HEK293T (cell line): ENCODE results near the gene CLEC16A.

Experiments used
- CTCF ChIA-PET: fragments of 350-600 bp; formaldehyde crosslinking; extraction: SDS; loops from one replicate; lab custom pipeline; 2021; ENCODE audit warnings: antibody characterized with exemption, inconsistent platforms; lab: Yijun Ruan, JAX
- POLR2A ChIA-PET: fragments of 350-600 bp; formaldehyde crosslinking; extraction: SDS; loops from one replicate; lab custom pipeline; 2020; ENCODE audit warnings: antibody characterized with exemption, inconsistent platforms; lab: Yijun Ruan, JAX
- DNase-seq: peaks from one replicate; pipeline ENCODE4 v3.0.0; 2012; ENCODE audit warnings: mixed read lengths; ENCODE audit errors: extremely low spot score
- ARNT ChIP-seq: fragments of 450-650 bp; IDR thresholded peaks from 2 replicates; pipeline ENCODE4 v1.6.1; 2017; ENCODE audit warnings: mild to moderate bottlenecking
- BHLHE40 ChIP-seq: fragments of 450-650 bp; IDR thresholded peaks from 2 replicates; pipeline ENCODE4 v1.6.1; 2016; ENCODE audit warnings: mild to moderate bottlenecking, moderate library complexity, borderline replicate concordance
- CTBP1 ChIP-seq: fragments of 450-650 bp; IDR thresholded peaks from 2 replicates; pipeline ENCODE4 v1.6.1; 2016; ENCODE audit warnings: borderline replicate concordance
- ELF4 ChIP-seq: fragments of 450-650 bp; IDR thresholded peaks from 2 replicates; pipeline ENCODE4 v1.6.1; 2017; ENCODE audit warnings: antibody characterized with exemption
- FOXA1 ChIP-seq: fragments of 450-650 bp; IDR thresholded peaks from 2 replicates; pipeline ENCODE4 v1.6.1; 2016; ENCODE audit warnings: mild to moderate bottlenecking
- FOXK2 ChIP-seq: fragments of 450-650 bp; IDR thresholded peaks from 2 replicates; pipeline ENCODE4 v1.6.1; 2016; ENCODE audit warnings: mild to moderate bottlenecking
- FOXM1 ChIP-seq: fragments of 450-650 bp; IDR thresholded peaks from 2 replicates; pipeline ENCODE4 v1.6.1; 2017; ENCODE audit warnings: mild to moderate bottlenecking, borderline replicate concordance
- HDGF ChIP-seq: fragments of 450-650 bp; IDR thresholded peaks from 2 replicates; pipeline ENCODE4 v1.6.1; 2017; ENCODE audit warnings: antibody characterized with exemption, borderline replicate concordance
- L3MBTL2 ChIP-seq: fragments of 450-650 bp; conservative IDR thresholded peaks from 2 replicates; pipeline ENCODE4 v1.6.1; 2016; ENCODE audit warnings: mild to moderate bottlenecking
- LEF1 ChIP-seq: fragments of 450-650 bp; IDR thresholded peaks from 2 replicates; pipeline ENCODE4 v1.6.1; 2017; ENCODE audit warnings: mild to moderate bottlenecking, borderline replicate concordance
- NFRKB ChIP-seq: fragments of 450-650 bp; IDR thresholded peaks from 2 replicates; pipeline ENCODE4 v1.6.1; 2016; ENCODE audit warnings: mild to moderate bottlenecking, moderate library complexity
- SP1 ChIP-seq: fragments of 450-650 bp; IDR thresholded peaks from 2 replicates; pipeline ENCODE4 v1.6.1; 2017
- SUZ12 ChIP-seq: fragments of 450-650 bp; IDR thresholded peaks from 2 replicates; pipeline ENCODE4 v1.6.1; 2016; ENCODE audit warnings: mild to moderate bottlenecking
- TARDBP ChIP-seq: fragments of 450-650 bp; IDR thresholded peaks from 2 replicates; pipeline ENCODE4 v1.6.1; 2016
- ZNF384 ChIP-seq: fragments of 450-650 bp; IDR thresholded peaks from 2 replicates; pipeline ENCODE4 v1.6.1; 2016
- TF ChIP-seq, protein P1 (sequence below): fragments of 450-650 bp; IDR thresholded peaks from 2 replicates; pipeline ENCODE4 v1.6.1; 2016

Gene CLEC16A

DNA sequence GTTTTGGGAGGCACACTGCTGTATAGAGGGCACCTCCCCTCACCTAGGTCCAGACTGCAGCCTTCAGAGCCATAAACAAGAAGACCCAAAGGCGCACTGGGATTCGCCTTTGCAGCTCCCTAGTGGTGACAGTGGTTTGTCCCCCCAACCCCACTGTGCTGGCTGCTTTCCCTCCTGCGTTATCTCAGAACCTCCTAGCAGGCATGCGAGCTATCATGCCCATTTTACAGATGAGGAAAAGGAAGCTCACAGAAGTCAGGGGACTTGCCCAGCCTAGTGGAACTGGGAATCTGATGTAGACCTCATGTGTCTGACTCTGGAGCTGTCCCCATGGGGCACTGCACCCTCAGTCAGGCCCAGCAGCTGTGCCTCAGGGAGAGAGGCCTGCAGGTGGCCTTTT, 115.2 kb downstream of the CLEC16A start:
- no peak for DNase-seq

DNA sequence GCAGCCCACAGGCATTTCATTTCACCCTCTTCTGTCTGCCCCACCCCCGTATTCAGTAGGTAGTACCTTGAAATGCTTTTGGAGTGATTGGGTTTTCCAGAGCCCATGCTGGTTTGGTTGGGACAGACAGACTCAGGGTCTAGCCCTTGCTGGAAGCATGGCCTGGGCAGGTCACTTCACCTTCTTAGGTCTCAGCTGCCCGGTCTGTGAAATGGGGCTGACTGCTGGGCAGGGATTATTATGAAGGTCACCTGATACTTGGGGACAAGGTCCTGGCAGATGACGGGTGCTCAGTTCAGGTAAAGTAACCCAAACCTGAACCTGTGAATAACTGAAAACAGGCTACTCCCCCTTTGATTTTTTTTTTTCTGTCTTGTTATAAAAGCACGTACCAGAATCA, 116.0 kb downstream of the CLEC16A start:
- ChIA-PET POLR2A (no interaction called here), CTCF (no interaction called here)
- no peak for DNase-seq
- no peak for TF ChIP-seq ARNT
- no peak for TF ChIP-seq HDGF

More for the DNA sequence above, 115.2 kb downstream of the CLEC16A start:
- ChIA-PET CTCF (no interaction called here), POLR2A (no interaction called here)
- TF ChIP-seq BHLHE40 (no peak), SUZ12 (no peak), ELF4 (no peak), CTBP1 (no peak), L3MBTL2 (no peak), SP1 (no peak), FOXK2 (no peak), FOXM1 (no peak), FOXA1 (no peak), TARDBP (no peak), LEF1 (no peak), ZNF384 (no peak)
- TF ChIP-seq, protein P1, sequence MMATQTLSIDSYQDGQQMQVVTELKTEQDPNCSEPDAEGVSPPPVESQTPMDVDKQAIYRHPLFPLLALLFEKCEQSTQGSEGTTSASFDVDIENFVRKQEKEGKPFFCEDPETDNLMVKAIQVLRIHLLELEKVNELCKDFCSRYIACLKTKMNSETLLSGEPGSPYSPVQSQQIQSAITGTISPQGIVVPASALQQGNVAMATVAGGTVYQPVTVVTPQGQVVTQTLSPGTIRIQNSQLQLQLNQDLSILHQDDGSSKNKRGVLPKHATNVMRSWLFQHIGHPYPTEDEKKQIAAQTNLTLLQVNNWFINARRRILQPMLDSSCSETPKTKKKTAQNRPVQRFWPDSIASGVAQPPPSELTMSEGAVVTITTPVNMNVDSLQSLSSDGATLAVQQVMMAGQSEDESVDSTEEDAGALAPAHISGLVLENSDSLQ: no peak

DNA sequence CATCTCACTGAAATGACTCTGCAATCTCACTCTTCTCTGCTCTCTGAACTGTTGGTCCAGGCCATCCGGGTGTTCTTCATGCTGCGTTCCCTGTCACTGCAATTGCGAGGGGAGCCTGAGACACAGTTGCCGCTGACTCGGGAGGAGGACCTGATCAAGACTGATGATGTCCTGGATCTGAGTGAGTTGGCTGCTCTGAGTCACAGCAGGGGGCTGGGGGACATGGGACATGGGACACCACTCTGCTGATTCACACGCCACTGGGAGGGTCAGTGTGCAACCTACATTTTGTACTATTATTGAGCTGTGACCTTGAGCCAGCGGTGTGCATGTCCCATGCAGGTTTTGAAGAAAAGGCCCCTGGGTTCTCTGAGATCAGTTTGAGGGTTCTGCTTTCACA, 116.5 kb downstream of the CLEC16A start:
- POLR2A ChIA-PET: interaction anchor here (0.8 kb wide), 1 partner anchor 195 kb away, joined by 3 read pairs; the partner anchor contains the start of gene SOCS1
- CTCF ChIA-PET: no interaction called here
- TF ChIP-seq, protein P1: no peak
- TF ChIP-seq FOXK2: no peak
- no peak for TF ChIP-seq LEF1
- no peak for TF ChIP-seq NFRKB
- no peak for TF ChIP-seq FOXA1
- TF ChIP-seq TARDBP: no peak
- no peak for TF ChIP-seq CTBP1
- no peak for TF ChIP-seq L3MBTL2
- no peak for TF ChIP-seq ZNF384
- DNase-seq: no peak

DNA sequence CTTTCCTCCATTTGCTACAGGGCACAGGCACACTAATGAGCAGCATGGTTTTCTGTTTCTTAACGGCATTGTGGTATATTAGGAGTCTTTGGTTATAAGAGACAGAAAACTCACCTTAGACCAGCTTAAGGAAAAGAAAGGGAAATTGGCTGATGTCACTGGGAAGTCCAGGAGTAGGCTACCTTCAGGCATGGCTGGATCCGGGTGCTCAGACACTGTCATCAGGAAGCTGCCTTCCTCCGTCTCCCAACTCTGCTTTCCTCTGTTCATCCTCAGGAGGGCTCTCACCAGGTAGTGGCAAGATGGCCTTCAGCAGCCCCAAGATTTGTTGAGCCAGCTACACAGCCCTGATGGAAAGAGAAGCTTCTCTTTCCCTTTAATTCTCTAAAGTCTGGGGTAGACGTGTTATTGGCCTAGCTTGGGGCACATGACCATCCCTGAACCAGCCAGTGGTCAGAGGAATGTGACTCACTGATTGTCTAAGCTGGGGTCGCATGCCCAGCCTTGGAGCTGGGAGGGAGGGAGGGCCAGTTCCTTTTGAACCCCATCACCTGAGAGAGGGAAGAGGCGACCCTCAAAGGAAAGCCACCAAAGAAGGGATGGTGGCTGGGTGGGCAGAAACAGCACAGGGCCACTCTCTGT, 117.4 kb downstream of the CLEC16A start:
- POLR2A ChIA-PET: interaction anchor here (0.8 kb wide), 1 partner anchor 194 kb away, joined by 3 read pairs; the partner anchor contains the start of gene SOCS1
- CTCF ChIA-PET: no interaction called here
- no peak for DNase-seq
- TF ChIP-seq TARDBP (no peak), ARNT (no peak), SUZ12 (no peak), FOXA1 (no peak), L3MBTL2 (no peak), HDGF (no peak), LEF1 (no peak), SP1 (no peak), FOXK2 (no peak), NFRKB (no peak), CTBP1 (no peak), ZNF384 (no peak), ELF4 (no peak), BHLHE40 (no peak), FOXM1 (no peak)
- TF ChIP-seq, protein P1: no peak

DNA sequence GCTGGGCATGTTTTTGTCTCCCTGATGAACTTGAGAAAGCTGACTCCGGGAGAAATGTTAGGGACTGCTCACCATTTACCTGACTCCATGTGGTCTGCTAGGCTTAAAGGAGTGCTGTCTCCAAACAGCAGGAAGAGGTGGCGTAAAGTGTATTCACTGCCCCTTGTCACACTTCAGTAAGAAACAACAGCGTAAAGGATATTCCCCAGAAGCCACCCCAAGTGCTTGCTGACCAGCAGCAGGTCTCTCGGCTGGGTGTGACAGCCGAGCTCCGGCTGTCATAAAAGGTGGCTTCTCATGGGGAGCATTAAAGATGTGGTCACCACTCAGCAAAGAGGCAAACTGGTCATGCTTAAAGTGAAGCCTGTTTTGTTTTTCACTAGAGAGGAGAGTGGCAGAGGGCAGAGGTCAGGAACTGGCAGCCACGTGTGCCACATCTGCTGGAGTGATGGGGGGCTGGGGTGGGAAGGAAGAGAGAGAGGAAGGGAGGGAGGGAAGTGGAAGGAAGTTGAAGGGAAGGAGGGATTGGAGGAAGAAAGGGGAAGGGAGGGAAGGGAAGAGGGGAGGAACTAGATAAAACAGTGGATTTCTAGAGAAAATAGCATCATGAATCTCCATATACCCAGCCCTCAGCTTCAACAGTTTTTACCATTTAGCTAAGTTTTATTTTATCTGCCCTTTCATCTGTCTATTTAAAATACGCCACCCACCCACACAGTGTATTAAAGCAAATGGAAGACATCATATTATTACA, 119.3 kb downstream of the CLEC16A start:
- TF ChIP-seq L3MBTL2 (no peak), LEF1 (no peak), ARNT (no peak), SUZ12 (no peak), SP1 (no peak), NFRKB (no peak)
- ChIA-PET CTCF (interaction anchor here (0.8 kb wide), 1 partner anchor 184 kb away, joined by 4 read pairs; no protein-coding TSS in a partner anchor), POLR2A (no interaction called here)
- DNase-seq: no peak

DNA sequence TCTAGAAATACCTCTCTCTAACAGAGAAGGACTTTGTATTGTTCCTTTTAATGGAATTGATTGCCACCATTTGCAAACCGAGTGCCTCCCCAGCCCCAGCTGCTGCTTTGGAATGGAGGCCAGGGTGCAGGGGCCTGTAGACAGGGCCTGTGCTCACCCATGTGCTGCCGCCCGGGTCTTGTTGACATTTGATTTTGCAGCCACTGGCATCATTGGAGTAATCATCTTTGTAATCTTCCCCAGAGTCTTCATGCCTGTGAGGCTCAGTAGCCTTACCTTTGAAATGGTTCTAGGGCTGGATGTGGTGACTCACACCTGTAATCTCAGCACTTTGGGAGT, 119.8 kb downstream of the CLEC16A start:
- DNase-seq: no peak
- ChIA-PET POLR2A (no interaction called here), CTCF (no interaction called here)
- no peak for TF ChIP-seq ELF4
- TF ChIP-seq ARNT: no peak
- TF ChIP-seq L3MBTL2: no peak
- TF ChIP-seq NFRKB: no peak
- no peak for TF ChIP-seq CTBP1
